GM21786 (cell line): ENCODE measurements around the gene TBC1D2B.

ENCODE experiments used
- ATAC-seq: cut with Tn5 transposase; IDR thresholded peaks from one replicate; pipeline ENCODE4 v1.9.1; 2021; ENCODE audit not compliant: unreplicated experiment

The TBC1D2B gene

GRCh38 chr15:78077053-78077870, at the start of gene TBC1D2B:
TBC1D2B (minus strand) TSS chr15:78077711; CDS start chr15:78077652, 59 bp downstream.
- peak; percentile 57 for ATAC-seq

- no peak for ATAC-seq
These were observed 47.8 kb upstream of the TBC1D2B start for GRCh38 chr15:78125267-78125666.

GRCh38 chr15:78120523-78120922, 43.0 kb upstream of the TBC1D2B start:
- ATAC-seq, result no peak

DNA sequence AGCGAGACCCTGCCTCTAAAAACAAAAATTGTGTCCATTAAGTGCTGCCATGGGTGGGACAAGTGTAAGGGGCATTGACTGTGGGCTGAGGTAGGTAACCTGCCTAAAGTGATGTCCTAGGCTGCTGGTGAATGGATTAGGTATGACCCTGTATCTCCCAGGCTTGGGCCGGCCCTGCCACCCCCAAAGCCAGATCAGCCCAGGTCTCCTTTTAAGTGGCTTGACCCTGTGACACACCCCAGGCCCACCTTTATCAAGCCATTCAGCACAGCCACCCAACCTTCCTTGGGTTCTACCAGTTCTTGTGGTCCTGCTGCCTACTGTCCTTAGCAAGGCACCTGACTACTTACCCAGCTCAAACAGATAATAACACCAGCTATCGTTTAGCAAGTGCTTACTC, 35.0 kb upstream of the TBC1D2B start:
- no peak for ATAC-seq

DNA sequence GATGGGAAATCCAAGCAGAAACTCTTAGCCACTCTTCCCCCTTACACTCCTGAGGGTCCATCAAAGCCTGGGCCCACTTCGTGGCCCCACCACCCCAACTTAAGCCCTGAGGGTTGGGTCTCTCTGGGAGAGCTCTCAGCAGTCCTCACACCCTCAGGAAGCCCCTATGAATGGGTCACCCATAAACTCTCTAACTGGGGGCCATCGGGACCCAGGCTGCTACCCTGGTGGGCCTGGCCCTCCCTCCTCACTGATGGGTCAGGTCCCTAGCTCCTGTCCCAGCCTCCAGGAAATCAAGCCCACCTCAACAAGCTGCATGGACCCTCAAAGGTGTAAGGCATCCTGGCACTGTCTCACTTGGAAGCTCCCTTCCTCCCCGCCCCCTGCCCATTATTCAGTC, 34.3 kb upstream of the TBC1D2B start:
- ATAC-seq, result no peak

- no peak for ATAC-seq
These were observed 33.5 kb upstream of the TBC1D2B start for GRCh38 chr15:78110916-78111475.

DNA sequence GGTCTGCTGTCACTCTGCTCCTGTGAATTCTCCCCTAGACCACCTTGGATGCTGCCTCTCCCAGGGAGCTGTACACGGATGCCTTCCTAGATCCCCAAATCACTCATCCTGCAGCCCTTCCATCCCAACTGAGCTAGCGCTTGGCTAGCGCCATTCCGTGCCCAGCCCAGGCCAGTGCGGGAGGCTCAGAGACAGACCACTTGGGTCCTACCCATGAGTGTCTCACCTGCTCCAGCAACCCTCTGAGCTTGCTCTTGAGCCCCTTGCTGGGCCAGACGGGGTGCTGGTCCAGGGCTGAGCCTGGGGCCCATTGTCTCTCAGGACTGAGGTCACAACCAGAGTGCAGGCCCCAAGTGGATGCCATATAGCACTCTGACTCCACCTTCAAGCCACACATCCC, 32.6 kb upstream of the TBC1D2B start:
- no peak for ATAC-seq

GRCh38 chr15:78109156-78109555, 31.6 kb upstream of the TBC1D2B start:
- no peak for ATAC-seq

- peak; percentile 43 for ATAC-seq
These were observed 31.0 kb upstream of the TBC1D2B start for GRCh38 chr15:78108300-78109084.

GRCh38 chr15:78107471-78107870, 30.0 kb upstream of the TBC1D2B start:
- ATAC-seq, result no peak

DNA sequence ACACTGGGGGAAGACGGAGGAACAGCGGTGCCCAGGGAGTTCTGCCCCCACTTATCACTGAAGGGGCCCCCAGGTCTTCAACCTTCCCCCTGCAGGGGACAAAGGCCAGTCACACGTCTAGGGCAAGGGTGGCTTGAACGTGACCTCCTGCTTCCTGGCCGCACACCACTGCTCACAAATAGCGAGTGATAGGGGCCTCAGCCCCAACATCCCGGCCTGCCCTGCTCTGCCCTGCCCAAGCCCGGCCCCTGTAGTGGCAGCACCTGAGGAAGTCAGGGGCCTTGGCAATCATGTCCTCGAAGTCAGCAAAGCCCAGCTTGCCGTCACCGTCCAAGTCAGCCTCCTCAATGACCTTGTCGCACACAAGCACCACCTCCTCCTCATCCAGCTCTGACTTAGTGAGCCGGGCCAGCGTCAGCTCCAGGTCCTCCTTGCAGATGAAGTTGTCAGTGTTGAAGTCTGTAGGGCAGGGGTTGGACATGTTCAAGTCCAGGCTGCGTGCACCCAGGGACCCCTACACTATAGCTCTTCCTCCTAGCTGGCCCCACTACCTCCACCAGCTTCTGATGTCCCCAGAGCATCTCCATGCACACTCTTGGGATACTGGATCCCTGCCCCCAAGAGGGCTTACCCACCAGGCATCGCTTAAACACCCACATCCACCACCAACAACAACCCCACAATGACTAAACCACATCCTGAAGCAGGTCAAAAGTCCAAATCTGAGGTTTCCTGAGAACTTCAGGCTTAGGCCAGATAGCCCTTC, 28.1 kb upstream of the TBC1D2B start:
- ATAC-seq, result no peak

GRCh38 chr15:78104566-78105475, 27.3 kb upstream of the TBC1D2B start:
- ATAC-seq, result no peak

DNA sequence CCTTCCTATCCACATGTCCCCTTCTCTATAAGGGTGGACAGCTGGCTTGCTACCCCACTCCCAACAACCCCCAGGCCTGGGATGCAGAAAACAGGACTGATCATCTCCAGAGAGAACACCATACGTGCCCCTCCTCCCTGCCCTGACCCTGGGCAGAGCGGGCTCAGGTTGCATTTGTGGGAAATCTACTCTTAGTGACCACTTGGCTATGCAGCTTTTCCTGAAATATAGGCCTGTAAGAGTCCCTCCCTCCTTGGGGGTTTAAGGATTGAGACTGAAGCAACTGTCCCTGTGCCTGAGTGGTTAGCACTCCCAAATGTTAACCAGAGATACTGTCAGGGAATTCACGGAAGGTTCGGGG, 26.6 kb upstream of the TBC1D2B start:
- no peak for ATAC-seq

DNA sequence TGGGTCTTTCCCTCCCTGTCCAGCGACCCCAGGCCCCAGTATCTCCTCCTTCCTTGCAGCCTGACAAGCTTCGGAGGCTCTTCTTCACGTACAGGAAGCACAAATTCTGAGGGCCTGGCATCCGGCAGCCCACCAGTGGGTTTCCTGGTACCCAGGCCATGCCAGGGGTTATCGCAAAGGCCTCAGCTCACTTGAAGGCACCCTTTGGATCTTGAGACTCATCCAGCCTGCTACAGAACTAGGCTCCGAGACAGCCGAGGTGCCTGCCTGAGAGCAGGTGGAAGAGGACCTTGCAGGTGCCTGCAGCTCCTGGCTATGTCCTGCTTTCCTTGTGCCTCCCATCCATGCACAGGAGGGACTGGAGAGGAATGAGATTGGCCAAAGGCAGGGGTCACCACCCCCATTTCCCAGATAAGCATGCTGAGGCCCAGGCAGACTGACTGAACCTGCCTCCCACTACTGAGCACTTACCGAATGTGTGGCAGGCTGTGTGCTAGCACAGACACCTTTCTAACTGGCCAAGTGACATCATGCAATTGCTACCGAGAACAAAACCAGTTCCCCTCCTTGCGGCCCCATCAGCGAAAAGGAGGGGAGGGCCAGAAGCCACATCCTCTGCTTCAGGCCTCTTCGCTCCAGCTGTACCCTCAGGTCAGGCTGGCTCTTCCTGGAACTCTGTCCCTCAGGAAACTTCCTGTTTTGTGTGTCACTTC, 26.1 kb upstream of the TBC1D2B start:
- peak; percentile 84 for ATAC-seq

DNA sequence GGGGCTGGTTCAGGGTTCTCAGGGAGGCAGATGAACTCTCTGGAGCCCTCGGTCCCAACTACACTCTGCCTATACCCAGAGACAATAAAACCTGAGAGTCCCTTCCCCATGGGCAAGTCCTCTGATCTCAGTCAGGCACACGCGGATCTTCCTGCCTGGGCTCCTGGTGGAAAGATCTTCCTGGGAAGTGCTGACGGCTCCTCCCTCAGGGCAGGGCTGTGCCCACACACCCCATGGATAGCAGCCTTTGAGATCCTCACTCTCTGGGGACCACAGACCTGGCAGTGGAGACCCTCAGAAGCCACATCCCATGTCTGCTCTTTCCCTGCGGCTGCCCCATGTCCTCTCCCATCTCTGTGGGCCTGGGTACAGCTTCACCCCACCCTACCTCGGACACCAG, 25.2 kb upstream of the TBC1D2B start:
- no peak for ATAC-seq

DNA sequence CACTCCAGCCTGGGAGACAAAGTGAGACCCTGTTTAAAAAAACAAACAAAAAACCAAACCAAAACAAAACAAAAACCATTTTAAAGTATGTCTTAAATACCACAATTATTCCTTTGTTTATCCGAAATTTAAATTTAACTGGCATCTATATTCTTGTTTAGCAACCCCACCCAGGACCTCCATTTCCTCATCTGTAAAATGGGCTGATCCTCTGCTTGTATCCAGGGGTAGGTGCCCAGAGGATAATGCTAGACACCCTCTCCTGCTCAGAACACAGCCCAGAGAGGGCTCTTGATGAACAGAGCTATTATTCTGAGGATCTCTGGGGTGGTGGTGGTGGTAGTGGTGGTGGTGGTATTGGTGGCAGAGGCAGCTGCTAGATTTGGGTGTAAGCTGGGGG, 24.7 kb upstream of the TBC1D2B start:
- no peak for ATAC-seq

GRCh38 chr15:78101423-78102105, 24.1 kb upstream of the TBC1D2B start:
- ATAC-seq, result no peak

GRCh38 chr15:78100886-78101285, 23.4 kb upstream of the TBC1D2B start:
- no peak for ATAC-seq

DNA sequence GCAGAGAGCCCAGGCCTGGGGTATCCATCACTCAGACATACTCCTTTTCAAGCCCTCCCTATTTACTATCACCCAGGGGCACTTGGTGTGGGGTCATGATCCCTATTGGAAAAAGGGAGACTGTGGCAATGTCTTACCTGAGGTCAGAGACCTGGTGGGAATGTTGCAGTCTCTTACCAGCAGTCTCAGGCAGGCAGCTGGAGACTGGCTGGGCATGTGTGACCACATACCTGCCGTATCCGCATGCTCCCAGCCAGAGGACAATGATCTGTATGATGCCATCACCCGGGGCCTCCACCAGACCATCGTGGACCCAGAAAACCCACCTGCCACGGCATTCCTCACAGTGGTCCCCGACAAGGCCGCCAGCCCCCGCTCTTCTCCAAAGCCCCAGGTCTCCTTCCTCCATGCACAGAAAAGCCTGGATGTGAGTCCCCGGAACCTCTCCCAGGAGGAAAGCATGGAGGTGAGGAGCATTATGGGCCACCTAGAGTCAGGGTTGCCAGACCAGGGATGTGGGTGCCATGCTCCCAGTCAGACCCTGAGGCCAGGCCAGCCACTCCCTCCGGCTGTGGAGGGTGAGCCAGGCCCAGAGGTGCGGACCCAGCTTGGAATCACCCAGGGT, 20.7 kb upstream of the TBC1D2B start:
- no peak for ATAC-seq
